SK-N-SH treated with all-trans-retinoic acid at 6 μM for 48 hours (cell line): ENCODE data around the gene PTPRD.

Experiments used
- ATAC-seq: fragments of 200-7000 bp; cut with Tn5 transposase; 3 replicates; pipeline ENCODE4 v1.9.1; 2020; ENCODE audit warnings: mild to moderate bottlenecking, moderate library complexity
- BACH2 ChIP-seq: fragments of 250-450 bp; sonication (Bioruptor Pico); IDR thresholded peaks from 2 replicates; pipeline ENCODE4 v1.9.0; 2021; ENCODE audit warnings: mild to moderate bottlenecking, borderline replicate concordance
- CREB5 ChIP-seq: fragments of 250-450 bp; sonication (Bioruptor Pico); IDR thresholded peaks from 2 replicates; pipeline ENCODE4 v1.5.1; 2020; ENCODE audit warnings: low read depth, mild to moderate bottlenecking, moderate library complexity
- CSDC2 ChIP-seq: fragments of 250-450 bp; sonication (Bioruptor Pico); IDR thresholded peaks from 2 replicates; pipeline ENCODE4 v1.5.0; 2020; ENCODE audit warnings: mild to moderate bottlenecking, moderate library complexity
- CSRNP3 ChIP-seq: fragments of 250-450 bp; sonication (Bioruptor Pico); IDR thresholded peaks from 2 replicates; pipeline ENCODE4 v1.5.1; 2021; ENCODE audit warnings: mild to moderate bottlenecking, moderate library complexity
- ESRRG ChIP-seq: fragments of 250-450 bp; sonication (Bioruptor Pico); IDR thresholded peaks from 2 replicates; pipeline ENCODE4 v1.6.1; 2021; ENCODE audit warnings: mild to moderate bottlenecking
- GLIS3 ChIP-seq: fragments of 250-450 bp; sonication (Bioruptor Pico); IDR thresholded peaks from 2 replicates; pipeline ENCODE4 v1.5.0; 2020; ENCODE audit warnings: mild to moderate bottlenecking, moderate library complexity
- ISL1 ChIP-seq: fragments of 250-450 bp; sonication (Bioruptor Pico); IDR thresholded peaks from 2 replicates; pipeline ENCODE4 v2.1.2; 2022; ENCODE audit warnings: mild to moderate bottlenecking, moderate library complexity
- OSR1 ChIP-seq: fragments of 250-450 bp; sonication (Bioruptor Pico); IDR thresholded peaks from 2 replicates; pipeline ENCODE4 v1.8.0; 2022; ENCODE audit warnings: moderate library complexity, mild to moderate bottlenecking, inconsistent platforms
- PATZ1 ChIP-seq: fragments of 250-450 bp; sonication (Bioruptor Pico); IDR thresholded peaks from 2 replicates; pipeline ENCODE4 v1.8.0; 2020; ENCODE audit warnings: mild to moderate bottlenecking, moderate library complexity, borderline replicate concordance
- POU6F1 ChIP-seq: fragments of 250-450 bp; sonication (Bioruptor Pico); IDR thresholded peaks from 2 replicates; pipeline ENCODE4 v1.8.0; 2021; ENCODE audit warnings: low read depth, mild to moderate bottlenecking, moderate library complexity, borderline replicate concordance
- RARB ChIP-seq: fragments of 250-450 bp; sonication (Bioruptor Pico); IDR thresholded peaks from 2 replicates; pipeline ENCODE4 v1.8.0; 2021; ENCODE audit warnings: mild to moderate bottlenecking, moderate library complexity
- TCF4 ChIP-seq: fragments of 250-450 bp; sonication (Bioruptor Pico); IDR thresholded peaks from 2 replicates; pipeline ENCODE4 v1.8.0; 2021; ENCODE audit warnings: mild to moderate bottlenecking, moderate library complexity, borderline replicate concordance
- TOX ChIP-seq: fragments of 250-450 bp; sonication (Bioruptor Pico); IDR thresholded peaks from 2 replicates; pipeline ENCODE4 v1.8.0; 2021; ENCODE audit warnings: mild to moderate bottlenecking, moderate library complexity, borderline replicate concordance
- TSHZ2 ChIP-seq: fragments of 250-450 bp; sonication (Bioruptor Pico); IDR thresholded peaks from 2 replicates; pipeline ENCODE4 v1.5.0; 2020; ENCODE audit warnings: mild to moderate bottlenecking, moderate library complexity
- ZC3H10 ChIP-seq: fragments of 250-450 bp; sonication (Bioruptor Pico); IDR thresholded peaks from 2 replicates; pipeline ENCODE4 v1.5.1; 2021; ENCODE audit warnings: mild to moderate bottlenecking, moderate library complexity
- ZFP3 ChIP-seq: fragments of 250-450 bp; sonication (Bioruptor Pico); IDR thresholded peaks from 2 replicates; pipeline ENCODE4 v1.5.0; 2020; ENCODE audit warnings: mild to moderate bottlenecking, moderate library complexity
- ZFP30 ChIP-seq: fragments of 450-650 bp; formaldehyde crosslinking; IDR thresholded peaks from 2 replicates; pipeline ENCODE4 v1.5.0; 2022; ENCODE audit warnings: mild to moderate bottlenecking, moderate library complexity
- ZNF565 ChIP-seq: fragments of 450-650 bp; formaldehyde crosslinking; conservative IDR thresholded peaks from 2 replicates; pipeline ENCODE4 v1.5.0; 2020; ENCODE audit warnings: low read depth, mild to moderate bottlenecking, moderate library complexity
- ZNF70 ChIP-seq: fragments of 450-650 bp; formaldehyde crosslinking; IDR thresholded peaks from 2 replicates; pipeline ENCODE4 v1.5.0; 2020; ENCODE audit warnings: mild to moderate bottlenecking, moderate library complexity
- ZNF8 ChIP-seq: fragments of 450-650 bp; formaldehyde crosslinking; IDR thresholded peaks from 2 replicates; pipeline ENCODE4 v1.5.0; 2020; ENCODE audit warnings: mild to moderate bottlenecking, moderate library complexity

PTPRD gene

GRCh38 chr9:10127867-10128266 lies 484.9 kb downstream of the PTPRD start:
- TF ChIP-seq ZFP30 (CRISPR knock-in tag) (no peak), CSDC2 (CRISPR knock-in tag) (no peak), RARB (CRISPR knock-in tag) (no peak), CSRNP3 (no peak), ESRRG (no peak), ZNF70 (CRISPR knock-in tag) (no peak), CREB5 (no peak), GLIS3 (CRISPR knock-in tag) (no peak), ZFP3 (CRISPR knock-in tag) (no peak), ZC3H10 (no peak), TSHZ2 (CRISPR knock-in tag) (no peak), ISL1 (CRISPR knock-in tag) (no peak), OSR1 (no peak), PATZ1 (CRISPR knock-in tag) (no peak), ZNF8 (CRISPR knock-in tag) (no peak), TCF4 (CRISPR knock-in tag) (no peak)
- TF ChIP-seq, all 23 proteins: peak for 0
- no peak for ATAC-seq

GRCh38 chr9:10112798-10113197 lies 500.0 kb downstream of the PTPRD start:
- TF ChIP-seq POU6F1 (CRISPR knock-in tag) (no peak), GLIS3 (CRISPR knock-in tag) (no peak), ZC3H10 (no peak), ESRRG (no peak), ZNF565 (no peak), ZNF70 (CRISPR knock-in tag) (no peak), CREB5 (no peak), TOX (CRISPR knock-in tag) (no peak), BACH2 (no peak), OSR1 (no peak), ZNF8 (CRISPR knock-in tag) (no peak), ZFP30 (CRISPR knock-in tag) (no peak), TSHZ2 (CRISPR knock-in tag) (no peak), CSRNP3 (no peak), PATZ1 (CRISPR knock-in tag) (no peak)
- no peak for ATAC-seq
